Measurements from ENCODE around the gene MAP2. TPM values are rescaled to one million over a fixed set of nuclear protein-coding genes. Genes with fewer than 3 reads are reported as not detected.

The MAP2 gene
- total RNA-seq, 4 donors from 2014 or later: 2.0 to 6.4 (median 2.7) TPM

GRCh38 chr2:209582281-209582680, 158.4 kb downstream of the MAP2 start:
- peaks cover 0 to 4% (median 0%) of the 10 kb centered on the region in 4 donors for H3K4me1 ChIP-seq
- intact Hi-C loops (cut with DNase I; ENCODE audit: low total_unique reads): no loop called here
- in situ Hi-C loops (cut with MboI; ENCODE audit: low pct_ligation_motif_present in 1 of 4, low pct_unique_long_range_greater_than_20kb in 1 of 4, low sequenced_read_pairs in 3 of 4): loop anchor here in 1 of 4 donors (25.0 kb wide), 1 partner anchor 245 kb away; no protein-coding TSS in a partner anchor
- H3K4me3 ChIP-seq: no peak overlapping the region
- H3K27ac ChIP-seq: no peak overlapping the region
- no peaks in the 10 kb centered on the region for H3K9me3 ChIP-seq
- no peaks in the 10 kb centered on the region for H3K27me3 ChIP-seq
- DNase-seq: no peak
- H3K36me3 ChIP-seq: no peaks in the 10 kb centered on the region
- WGBS, 2 donors (ENCODE audit: low coverage in 1 of 2): 56 to 65% methylated on average over 3 of the region's 3 CpGs
- TF ChIP-seq POLR2A (IDR thresholded peaks at IDR 0.05) (no peak), EP300 (IDR thresholded peaks at IDR 0.05; ENCODE audit: low read depth) (no peak), POLR2AphosphoS5 (IDR thresholded peaks at IDR 0.05) (no peak), CTCF (IDR thresholded peaks at IDR 0.05) (no peak)

GRCh38 chr2:209584472-209584871, 160.6 kb downstream of the MAP2 start:
- no peaks in the 10 kb centered on the region for H3K36me3 ChIP-seq
- intact Hi-C loops (cut with DNase I; ENCODE audit: low total_unique reads) (no loop called here), in situ Hi-C loops (cut with MboI; ENCODE audit: low pct_ligation_motif_present in 1 of 4, low pct_unique_long_range_greater_than_20kb in 1 of 4, low sequenced_read_pairs in 3 of 4) (loop anchor here in 1 of 4 donors (25.0 kb wide), 1 partner anchor 247 kb away; no protein-coding TSS in a partner anchor)
- no peak overlapping the region for H3K4me3 ChIP-seq
- no peaks in the 10 kb centered on the region for H3K27me3 ChIP-seq
- no peak for DNase-seq
- no peaks in the 10 kb centered on the region for H3K9me3 ChIP-seq
- TF ChIP-seq CTCF (IDR thresholded peaks at IDR 0.05): no peak
- TF ChIP-seq POLR2AphosphoS5 (IDR thresholded peaks at IDR 0.05): no peak
- no peak for TF ChIP-seq EP300 (IDR thresholded peaks at IDR 0.05; ENCODE audit: low read depth)
- H3K4me1 ChIP-seq: peaks cover 0 to 2% (median 0%) of the 10 kb centered on the region in 4 donors
- no peak overlapping the region for H3K27ac ChIP-seq

GRCh38 chr2:209584915-209585314, 161.1 kb downstream of the MAP2 start:
- intact Hi-C loops (cut with DNase I; ENCODE audit: low total_unique reads): no loop called here
- in situ Hi-C loops (cut with MboI; ENCODE audit: low pct_ligation_motif_present in 1 of 4, low pct_unique_long_range_greater_than_20kb in 1 of 4, low sequenced_read_pairs in 3 of 4): loop anchor here in 1 of 4 donors (25.0 kb wide), 1 partner anchor 248 kb away; no protein-coding TSS in a partner anchor
- Histone ChIP-seq H3K27ac (no peak overlapping the region), H3K9me3 (no peaks in the 10 kb centered on the region), H3K36me3 (no peaks in the 10 kb centered on the region), H3K4me3 (no peak overlapping the region), H3K4me1 (no peaks in the 10 kb centered on the region), H3K27me3 (no peaks in the 10 kb centered on the region)
- 60 to 68% methylated on average over 5 of the region's 5 CpGs for WGBS, 2 donors (ENCODE audit: low coverage in 1 of 2)
- no peak for DNase-seq
- no peak for TF ChIP-seq POLR2A (IDR thresholded peaks at IDR 0.05)
- TF ChIP-seq POLR2AphosphoS5 (IDR thresholded peaks at IDR 0.05): no peak
- no peak for TF ChIP-seq CTCF (IDR thresholded peaks at IDR 0.05)
- TF ChIP-seq EP300 (IDR thresholded peaks at IDR 0.05; ENCODE audit: low read depth): no peak

GRCh38 chr2:209591021-209591420, 167.2 kb downstream of the MAP2 start:
- Histone ChIP-seq H3K9me3 (no peaks in the 10 kb centered on the region), H3K27ac (no peak overlapping the region), H3K4me3 (no peak overlapping the region), H3K36me3 (no peaks in the 10 kb centered on the region), H3K4me1 (no peaks in the 10 kb centered on the region), H3K27me3 (no peaks in the 10 kb centered on the region)
- 35 to 49% methylated on average over 2 of the region's 2 CpGs for WGBS, 2 donors (ENCODE audit: low coverage in 1 of 2)
- TF ChIP-seq EP300 (IDR thresholded peaks at IDR 0.05; ENCODE audit: low read depth): no peak
- DNase-seq: no peak
- intact Hi-C loops (cut with DNase I; ENCODE audit: low total_unique reads) (no loop called here), in situ Hi-C loops (cut with MboI; ENCODE audit: low pct_ligation_motif_present in 1 of 4, low pct_unique_long_range_greater_than_20kb in 1 of 4, low sequenced_read_pairs in 3 of 4) (loop anchor here in 1 of 4 donors (25.0 kb wide), 1 partner anchor 254 kb away; no protein-coding TSS in a partner anchor)

GRCh38 chr2:209592106-209592505, 168.3 kb downstream of the MAP2 start:
- no peak overlapping the region for H3K27ac ChIP-seq
- DNase-seq: no peak
- intact Hi-C loops (cut with DNase I; ENCODE audit: low total_unique reads) (no loop called here), in situ Hi-C loops (cut with MboI; ENCODE audit: low pct_ligation_motif_present in 1 of 4, low pct_unique_long_range_greater_than_20kb in 1 of 4, low sequenced_read_pairs in 3 of 4) (loop anchor here in 1 of 4 donors (25.0 kb wide), 1 partner anchor 255 kb away; no protein-coding TSS in a partner anchor)
- H3K4me1 ChIP-seq: no peaks in the 10 kb centered on the region
- H3K4me3 ChIP-seq: no peak overlapping the region
- H3K27me3 ChIP-seq: no peaks in the 10 kb centered on the region
- TF ChIP-seq POLR2A (IDR thresholded peaks at IDR 0.05) (no peak), EP300 (IDR thresholded peaks at IDR 0.05; ENCODE audit: low read depth) (no peak), CTCF (IDR thresholded peaks at IDR 0.05) (no peak), POLR2AphosphoS5 (IDR thresholded peaks at IDR 0.05) (no peak)
- H3K9me3 ChIP-seq: no peaks in the 10 kb centered on the region
- H3K36me3 ChIP-seq: no peaks in the 10 kb centered on the region
- WGBS, 2 donors (ENCODE audit: low coverage in 1 of 2): 41 to 44% methylated on average over 3 of the region's 3 CpGs

Data from transverse colon (tissue), 4 donors.